HG02798 (cell line): Measurements from ENCODE around the gene MOB3A.
"Not testable (repeated sequence)": the region's sequence is repeated elsewhere in the genome, so short reads cannot be mapped to it uniquely, and the experiment has no call there.

Experiments
- ATAC-seq: cut with Tn5 transposase; IDR thresholded peaks from one replicate; pipeline ENCODE4 v1.9.1; 2021; ENCODE audit warnings: mild to moderate bottlenecking; ENCODE audit not compliant: unreplicated experiment, poor library complexity

MOB3A gene

DNA sequence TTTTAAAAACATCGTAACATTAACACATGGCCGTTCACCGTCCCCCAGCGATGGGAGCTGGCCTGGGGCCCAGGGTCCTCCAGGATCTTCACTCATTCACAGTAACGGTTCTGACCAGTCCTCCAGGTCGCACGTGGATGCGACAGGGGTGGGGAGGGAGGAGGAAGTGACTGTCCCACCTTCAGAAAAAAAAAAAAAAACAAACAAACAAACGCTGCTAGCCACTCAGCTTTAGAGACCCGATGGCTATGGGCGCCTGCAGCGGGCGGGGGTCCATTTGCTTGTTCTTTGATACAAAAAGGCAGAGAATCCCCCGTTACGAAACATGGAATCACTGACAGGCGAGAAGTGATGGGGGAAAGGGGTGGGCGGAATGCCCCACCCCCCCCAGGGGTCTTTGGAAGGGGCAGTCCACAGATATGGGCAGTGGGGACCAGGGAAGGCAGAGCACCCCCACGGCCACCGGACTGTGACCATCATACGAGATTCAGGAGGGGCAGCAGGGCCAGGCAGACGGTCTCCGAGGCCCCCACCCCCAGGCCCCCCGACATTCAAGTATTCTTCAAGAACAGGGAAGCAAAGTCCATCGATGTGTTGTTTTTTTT, 58.4 kb downstream of the MOB3A start:
- no peak for ATAC-seq

DNA sequence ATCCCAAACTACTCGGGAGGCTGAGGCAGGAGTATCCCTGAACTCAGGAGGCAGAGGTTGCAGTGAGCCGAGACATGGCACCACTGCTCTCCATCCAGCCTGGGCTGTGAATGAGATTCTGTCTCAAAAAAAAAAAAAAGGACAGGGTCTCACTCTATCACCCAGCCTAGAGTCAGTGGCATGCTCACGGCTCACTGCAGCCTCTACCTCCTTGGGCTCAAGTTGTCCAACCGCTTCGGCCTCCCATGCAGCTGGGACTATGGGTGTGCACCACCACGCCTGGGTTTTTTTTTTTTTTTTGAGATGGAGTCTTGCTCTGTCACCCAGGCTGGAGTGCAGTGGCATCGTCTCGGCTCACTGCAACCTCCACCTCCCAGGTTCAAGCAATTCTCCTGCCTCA, 59.7 kb downstream of the MOB3A start:
- ATAC-seq, result no peak

DNA sequence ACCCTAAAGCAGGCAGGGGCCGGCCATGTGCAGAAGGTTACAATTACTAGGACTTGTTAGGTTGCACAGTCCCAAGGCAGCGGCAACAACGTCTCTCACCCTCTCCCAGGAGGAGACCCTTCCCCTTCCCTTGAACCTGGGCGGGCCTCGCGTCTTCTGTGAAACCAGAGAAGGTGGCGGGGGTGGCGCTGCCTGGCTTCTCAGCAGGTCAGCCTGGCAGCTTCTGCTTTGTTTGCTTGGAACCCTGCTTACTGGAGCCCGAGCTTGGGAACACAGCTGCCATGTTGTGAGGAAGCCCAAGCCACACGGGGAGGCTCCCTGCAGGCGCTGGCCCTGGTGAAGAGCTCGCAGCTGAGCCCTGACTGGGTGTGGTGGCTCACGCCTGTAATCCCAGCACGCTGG, 60.5 kb downstream of the MOB3A start:
- no peak for ATAC-seq

DNA sequence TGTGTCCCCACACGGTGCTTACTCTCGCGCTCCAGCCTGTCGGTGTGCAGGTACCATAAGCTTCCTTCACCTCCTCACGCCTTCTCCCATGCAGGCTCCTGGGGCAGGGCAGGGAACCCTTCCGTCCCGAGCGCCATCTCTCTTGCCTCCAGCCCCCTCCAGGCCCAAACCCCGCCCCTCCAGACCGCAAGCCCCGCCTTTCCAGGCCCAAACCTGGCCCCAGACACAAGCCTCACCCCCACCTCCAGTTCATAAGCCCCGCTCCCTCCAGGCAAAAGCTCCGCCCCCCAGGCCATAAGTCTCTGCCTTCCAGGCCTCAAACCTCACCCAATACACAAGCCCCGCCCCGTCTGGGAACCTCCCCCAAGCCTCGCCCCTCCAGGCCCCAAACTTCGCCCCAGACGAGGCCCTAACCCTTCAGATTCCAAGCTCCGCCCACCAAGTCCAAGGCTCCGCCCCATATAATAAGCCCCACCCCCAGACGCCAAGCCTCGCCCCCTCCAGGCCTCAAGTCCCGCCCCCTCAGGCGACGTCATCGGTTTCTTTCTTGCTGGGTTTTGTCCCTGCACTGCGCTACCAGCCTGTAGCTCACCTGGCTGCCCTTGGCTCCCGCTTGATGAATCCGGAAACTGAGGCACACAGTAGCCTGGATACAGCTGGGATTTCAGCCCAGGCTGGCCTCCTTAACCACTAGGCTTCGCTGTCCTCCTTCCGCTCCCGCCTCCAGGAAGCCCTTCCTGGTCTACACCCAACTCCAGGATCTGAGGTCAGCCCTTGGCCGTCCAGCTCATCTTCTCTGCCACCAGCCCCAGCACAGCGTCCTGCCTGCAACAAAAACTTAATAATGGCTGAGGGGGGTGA, 61.2 kb downstream of the MOB3A start:
- no peak for ATAC-seq

DNA sequence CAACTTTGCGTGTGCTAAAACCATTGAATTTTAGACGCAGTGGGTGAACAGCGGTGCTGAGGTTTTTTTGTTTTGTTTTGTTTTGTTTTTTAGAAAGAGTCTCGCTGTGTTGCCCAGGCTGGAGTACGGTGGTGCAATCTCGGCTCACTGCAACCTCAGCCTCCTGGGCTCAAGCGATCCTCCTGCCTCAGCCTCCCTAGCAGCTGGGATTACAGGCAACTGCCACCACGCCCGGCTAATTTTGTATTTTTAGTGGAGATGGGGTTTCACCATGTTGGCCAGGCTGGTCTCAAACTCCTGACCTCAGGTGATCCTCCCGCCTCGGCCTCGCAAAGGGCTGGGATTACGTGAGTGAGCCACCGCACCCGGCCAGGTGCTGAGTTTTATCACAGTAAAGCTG, 61.9 kb downstream of the MOB3A start:
- ATAC-seq, result not testable (repeated sequence)

DNA sequence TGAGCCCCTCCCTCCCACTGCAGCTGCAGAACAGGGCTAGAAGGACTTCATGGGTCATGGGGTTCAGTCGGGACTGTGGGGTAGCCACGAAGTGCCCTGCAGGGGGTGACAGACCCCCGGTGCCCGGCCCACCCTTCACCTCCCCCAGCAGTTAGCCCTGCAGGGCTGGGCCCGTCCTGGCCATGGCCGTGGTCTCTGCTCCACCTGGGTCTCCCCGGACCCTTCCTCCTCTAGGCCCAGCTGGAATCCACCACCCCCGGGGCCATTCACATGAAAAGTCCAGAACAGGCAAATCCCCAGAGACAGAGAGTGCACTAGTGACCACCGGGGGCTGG, 62.3 kb downstream of the MOB3A start:
- no peak for ATAC-seq

DNA sequence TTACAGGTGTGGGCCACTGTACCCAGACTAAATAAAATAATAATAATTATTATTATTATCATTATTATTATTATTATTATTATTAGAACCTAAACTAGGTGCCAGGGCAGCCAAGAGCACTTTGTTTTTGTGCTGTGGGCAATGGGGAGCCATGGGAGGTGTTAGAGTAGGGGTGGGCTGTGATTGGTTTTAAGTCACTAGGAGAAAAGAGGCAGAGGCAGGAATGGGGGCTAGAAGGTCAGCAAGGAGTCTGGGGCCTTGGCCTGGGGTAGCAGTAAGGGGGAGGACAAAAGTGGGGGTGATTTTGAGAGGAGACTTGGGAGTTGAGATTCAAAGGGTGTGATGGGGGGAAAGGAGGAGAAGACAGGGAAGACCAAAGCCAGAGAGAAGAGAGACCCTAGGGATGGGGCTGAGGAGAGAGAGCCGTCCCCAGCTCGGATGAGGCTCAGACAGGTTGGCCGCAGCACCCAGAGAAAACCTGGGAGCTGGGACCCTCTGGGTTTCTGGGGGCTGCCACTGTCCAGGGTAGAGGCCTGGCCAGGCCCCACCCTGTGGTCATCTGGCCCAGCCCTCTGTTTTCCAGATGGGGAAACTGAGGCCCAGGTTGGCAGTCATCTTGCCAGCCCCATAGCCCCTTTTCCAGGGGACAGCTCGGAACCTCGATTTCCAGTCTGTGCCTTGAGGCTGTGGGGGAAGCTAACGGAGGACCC, 62.9 kb downstream of the MOB3A start:
- no peak for ATAC-seq

DNA sequence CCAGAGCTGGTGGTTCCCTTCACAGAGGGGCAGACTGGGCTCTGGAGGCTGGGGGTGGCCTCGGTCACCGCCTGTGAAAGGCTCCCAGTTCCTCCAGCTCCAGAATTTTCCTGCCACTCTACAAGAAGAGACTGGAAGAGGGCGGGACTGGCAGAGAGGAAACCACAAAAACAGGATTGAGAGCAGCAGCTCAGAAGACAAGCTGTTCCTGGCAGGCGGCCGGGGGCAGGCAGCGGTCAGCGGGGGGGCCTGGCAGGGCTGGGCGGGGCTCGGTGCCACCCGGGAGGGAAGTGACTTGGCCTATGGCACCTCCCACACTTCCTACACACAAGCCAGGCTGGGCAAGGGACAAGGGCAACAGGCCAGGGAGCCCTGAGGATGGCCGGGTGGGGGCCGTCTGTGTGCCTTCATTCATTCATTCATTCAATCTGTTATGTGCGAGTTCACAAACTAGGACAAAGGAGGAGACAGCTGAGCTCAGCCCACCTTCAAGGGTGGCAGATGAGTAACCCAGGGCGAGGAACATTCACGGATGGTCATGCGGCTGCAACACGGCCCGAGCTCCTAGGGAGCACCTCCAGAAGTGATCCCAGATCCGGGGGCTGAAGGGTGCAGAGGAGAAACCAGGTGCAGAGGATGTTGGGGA, 63.7 kb downstream of the MOB3A start:
- no peak for ATAC-seq

DNA sequence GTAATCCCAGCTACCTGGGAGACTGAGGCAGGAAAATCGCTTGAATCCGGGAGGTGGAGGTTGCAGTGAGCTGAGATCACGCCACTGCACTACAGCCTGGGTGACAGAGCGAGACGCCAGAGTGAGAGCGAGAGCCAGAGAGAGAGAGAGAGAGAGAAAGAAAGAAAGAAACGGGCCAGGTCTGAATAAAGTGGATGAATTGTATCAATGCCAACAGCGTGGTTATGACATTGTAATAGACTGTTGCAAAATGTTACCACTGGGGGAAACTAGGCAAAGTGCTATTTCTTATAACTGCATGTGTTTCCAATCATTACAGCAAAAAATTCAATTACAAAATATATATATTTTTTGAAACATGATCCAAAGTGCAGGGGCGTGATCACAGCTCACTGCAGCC, 68.8 kb downstream of the MOB3A start:
- ATAC-seq, result no peak

DNA sequence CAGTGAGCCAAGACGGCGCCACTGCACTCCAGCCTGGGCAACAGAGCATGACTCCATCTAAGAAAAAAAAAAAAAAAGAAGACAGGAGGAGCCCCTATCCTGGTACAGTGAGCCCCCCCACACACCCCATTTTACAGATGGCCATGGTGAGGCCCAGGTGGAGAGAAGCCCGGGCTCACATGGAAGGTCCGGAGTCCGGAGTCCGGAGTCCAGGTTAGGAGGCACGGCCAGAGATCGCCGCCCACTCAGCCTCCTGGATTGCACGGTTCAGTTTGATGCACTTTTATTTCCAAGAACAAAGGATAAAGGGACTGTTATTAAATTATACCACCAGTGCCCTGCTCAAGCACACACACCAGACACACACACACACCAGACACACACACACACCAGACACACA, 69.4 kb downstream of the MOB3A start:
- ATAC-seq, result no peak

DNA sequence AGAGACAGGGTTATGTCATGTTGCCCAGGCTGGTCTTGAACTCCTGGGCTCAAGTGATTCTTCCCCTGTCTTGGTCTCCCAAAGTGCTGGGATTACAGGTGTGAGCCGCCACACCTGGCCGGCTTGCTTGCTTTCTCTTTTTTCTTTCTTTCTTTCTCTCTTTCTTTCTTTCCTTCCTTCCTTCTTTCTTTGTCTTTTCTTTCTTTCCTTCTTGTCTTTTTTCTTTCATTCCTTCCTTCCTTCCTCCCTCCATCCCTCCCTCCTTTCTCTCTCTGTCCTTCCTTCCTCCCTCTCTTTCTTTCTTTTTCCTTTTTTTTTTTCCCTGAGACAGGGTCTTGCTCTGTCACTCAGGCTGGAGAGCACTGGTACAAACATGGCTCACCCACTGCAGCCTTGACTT, 73.8 kb downstream of the MOB3A start:
- no peak for ATAC-seq

DNA sequence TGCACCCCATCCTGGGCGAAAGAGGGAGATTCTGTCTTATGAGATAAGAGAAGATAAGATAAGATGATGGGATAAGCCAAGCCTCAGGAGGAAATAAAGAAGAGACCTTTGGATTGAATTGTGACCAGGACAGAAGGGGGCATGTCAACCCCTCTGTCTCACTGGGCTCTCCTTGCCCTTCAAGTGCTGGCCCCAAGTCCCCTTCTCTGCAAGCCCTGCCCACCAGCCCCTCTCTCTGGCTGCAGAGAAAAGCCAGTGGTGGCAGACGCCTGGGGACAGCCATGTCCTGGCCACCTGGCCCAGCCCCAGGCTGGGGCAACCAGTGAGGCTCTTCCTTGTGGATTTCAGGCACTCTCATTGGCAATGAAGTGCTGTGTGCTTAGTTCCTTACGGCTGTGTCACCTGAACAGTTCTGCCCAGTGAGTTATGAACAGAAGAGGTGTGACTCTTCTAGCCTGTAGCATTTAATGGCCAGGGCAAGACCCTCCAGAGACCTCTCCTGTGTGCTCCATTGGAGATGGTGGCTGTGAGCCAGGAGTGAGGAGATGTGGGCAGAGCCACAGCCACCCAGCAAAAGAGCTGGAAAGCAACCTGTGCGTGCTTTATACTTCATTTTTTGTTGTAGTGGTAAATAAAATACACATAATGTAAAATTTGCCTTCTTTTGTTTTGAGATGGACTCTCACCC, 74.5 kb downstream of the MOB3A start:
- ATAC-seq, result no peak
